Loucy (cell line): Measurements from ENCODE around the gene ASPSCR1.

ENCODE experiments used
- H2AFZ ChIP-seq: fragments of 200-600 bp; sonication (generic); 2 replicates; pipeline ENCODE4 v1.6.0; 2016; ENCODE audit warnings: antibody characterized with exemption, mild to moderate bottlenecking, low read length, moderate library complexity
- H3F3A ChIP-seq: fragments of 200-600 bp; 2 replicates; pipeline ENCODE4 v1.6.0; 2016; ENCODE audit warnings: antibody characterized with exemption, low read depth, mild to moderate bottlenecking
- H3K27me3 ChIP-seq: fragments of 200-600 bp; sonication (generic); 2 replicates; pipeline ENCODE4 v1.6.1; 2014; ENCODE audit warnings: low read length, mild to moderate bottlenecking; ENCODE audit not compliant: insufficient read depth, poor library complexity, severe bottlenecking
- H3K36me3 ChIP-seq: fragments of 200-600 bp; sonication (generic); 2 replicates; pipeline ENCODE4 v1.6.1; 2016; ENCODE audit warnings: low read length; ENCODE audit not compliant: insufficient read depth
- H3K4me1 ChIP-seq: fragments of 200-600 bp; sonication (generic); 2 replicates; pipeline ENCODE4 v1.5.1; 2014; ENCODE audit warnings: low read length, mild to moderate bottlenecking; ENCODE audit not compliant: insufficient read depth, poor library complexity, severe bottlenecking
- H3K4me2 ChIP-seq: fragments of 200-600 bp; sonication (generic); 2 replicates; pipeline ENCODE4 v1.6.0; 2014; ENCODE audit warnings: antibody characterized with exemption, low read length, low read depth, mild to moderate bottlenecking; ENCODE audit not compliant: poor library complexity, severe bottlenecking
- H3K4me3 ChIP-seq: fragments of 200-600 bp; sonication (generic); 2 replicates; pipeline ENCODE4 v1.5.1; 2014; ENCODE audit warnings: low read length, mild to moderate bottlenecking, mixed read lengths; ENCODE audit not compliant: poor library complexity, severe bottlenecking
- H3K79me2 ChIP-seq: fragments of 200-600 bp; sonication (generic); 2 replicates; pipeline ENCODE4 v1.6.1; 2014; ENCODE audit warnings: low read length; ENCODE audit not compliant: insufficient read depth
- H3K9ac ChIP-seq: fragments of 200-600 bp; sonication (generic); 2 replicates; pipeline ENCODE4 v1.6.0; 2014; ENCODE audit warnings: mild to moderate bottlenecking, low read depth, low read length, moderate library complexity; ENCODE audit not compliant: poor library complexity, severe bottlenecking
- H3K9me2 ChIP-seq: fragments of 200-600 bp; sonication (generic); replicated peaks from 2 replicates; pipeline ENCODE4 v1.6.1; 2016; ENCODE audit warnings: low read depth, low read length, mixed read lengths
- H3K9me3 ChIP-seq: fragments of 200-600 bp; sonication (generic); 2 replicates; pipeline ENCODE4 v1.6.1; 2014; ENCODE audit warnings: mild to moderate bottlenecking, antibody characterized with exemption, low read length, low read depth; ENCODE audit not compliant: insufficient read depth
- H4K20me1 ChIP-seq: fragments of 200-600 bp; sonication (generic); 2 replicates; pipeline ENCODE4 v1.6.0; 2014; ENCODE audit warnings: antibody characterized with exemption, low read length, mild to moderate bottlenecking; ENCODE audit not compliant: insufficient read depth, poor library complexity, severe bottlenecking
- CTCF ChIP-seq: fragments of 200-600 bp; sonication (generic); conservative IDR thresholded peaks from 2 replicates; pipeline ENCODE4 v1.5.1; 2014; ENCODE audit warnings: mild to moderate bottlenecking, antibody characterized with exemption, low read length
- EZH2phosphoT487 ChIP-seq: fragments of 200-600 bp; IDR thresholded peaks from 2 replicates; pipeline ENCODE4 v1.6.1; 2018; ENCODE audit warnings: antibody characterized with exemption, mild to moderate bottlenecking, moderate library complexity, borderline replicate concordance

The ASPSCR1 gene

GRCh38 chr17:82055023-82055964 is 77.9 kb downstream of the ASPSCR1 start:
- H3K27me3 ChIP-seq, result no peaks in the 10 kb centered on the region
- H3K79me2 ChIP-seq, result peaks cover 28% of the 10 kb centered on the region
- H3K36me3 ChIP-seq, result peaks cover 34% of the 10 kb centered on the region; the same call in 1 of the 2 replicates
- H3K4me2 ChIP-seq, result no peak overlapping the region
- H3K9me3 ChIP-seq, result no peaks in the 10 kb centered on the region
- H3K9ac ChIP-seq, result no peak overlapping the region
- no peak overlapping the region for H2AFZ ChIP-seq
- peaks cover 11% of the 10 kb centered on the region for H4K20me1 ChIP-seq
- TF ChIP-seq EZH2phosphoT487 (no peak), CTCF (no peak)
- no peak overlapping the region for H3K4me3 ChIP-seq
- H3K9me2 ChIP-seq, result no peaks in the 10 kb centered on the region
- H3K4me1 ChIP-seq, result peaks cover 18% of the 10 kb centered on the region
- H3F3A ChIP-seq, result no peaks in the 10 kb centered on the region

GRCh38 chr17:82055965-82056728 is 78.7 kb downstream of the ASPSCR1 start:
- Histone ChIP-seq H3K4me2 (no peak overlapping the region), H3K27me3 (no peaks in the 10 kb centered on the region), H3K9me3 (no peaks in the 10 kb centered on the region), H3K79me2 (peaks cover 21% of the 10 kb centered on the region), H4K20me1 (peaks cover 11% of the 10 kb centered on the region), H3K9ac (no peak overlapping the region), H3F3A (no peaks in the 10 kb centered on the region), H3K36me3 (peaks cover 34% of the 10 kb centered on the region; the same call in 1 of the 2 replicates), H2AFZ (no peak overlapping the region), H3K9me2 (no peaks in the 10 kb centered on the region), H3K4me1 (peaks cover 15% of the 10 kb centered on the region), H3K4me3 (no peak overlapping the region)
- TF ChIP-seq CTCF, result no peak
- TF ChIP-seq EZH2phosphoT487, result no peak

- Histone ChIP-seq H3K27me3 (no peaks in the 10 kb centered on the region), H2AFZ (no peak overlapping the region), H3K9me2 (no peaks in the 10 kb centered on the region), H3K79me2 (peaks cover 19% of the 10 kb centered on the region), H3K9me3 (no peaks in the 10 kb centered on the region), H4K20me1 (peaks cover 11% of the 10 kb centered on the region), H3K9ac (no peak overlapping the region), H3F3A (no peaks in the 10 kb centered on the region), H3K4me3 (no peak overlapping the region), H3K36me3 (peaks cover 34% of the 10 kb centered on the region; the same call in 1 of the 2 replicates), H3K4me1 (peaks cover 15% of the 10 kb centered on the region), H3K4me2 (no peak overlapping the region)
- TF ChIP-seq CTCF (no peak), EZH2phosphoT487 (no peak)
Observed at GRCh38 chr17:82056729-82057621, 79.5 kb downstream of the ASPSCR1 start.
